HEK293 (cell line): ENCODE measurements around the gene LRIT1.

Source experiments
- CTCF ChIA-PET: fragments of 350-600 bp; formaldehyde crosslinking; extraction: SDS; loops from one replicate; lab custom pipeline; 2021; ENCODE audit warnings: antibody characterized with exemption; lab: Yijun Ruan, JAX
- POLR2A ChIA-PET: fragments of 300-600 bp; formaldehyde crosslinking; extraction: SDS; loops from one replicate; lab custom pipeline; 2020; ENCODE audit warnings: antibody characterized with exemption, inconsistent platforms; lab: Yijun Ruan, JAX
- H3K27ac ChIP-seq: fragments of 200-500 bp; sonication (Bioruptor generic); 2 replicates; pipeline ENCODE4 v1.5.1; 2014; ENCODE audit warnings: low read depth, low read length, control low read depth, inconsistent platforms; ENCODE audit errors: extremely low read depth
- H3K36me3 ChIP-seq, 2 experiments: fragments of 200-500 bp in 1 of 2; sonication (Bioruptor generic) in 1 of 2; 1 replicate in 1 of 2; 2 replicates in 1 of 2; pipeline ENCODE4 v1.5.1; 2014 to 2017; ENCODE audit warnings: inconsistent platforms in 2 of 2, low read length in 2 of 2; ENCODE audit not compliant: control insufficient read depth in 2 of 2, insufficient read depth in 1 of 2
- H3K4me1 ChIP-seq: fragments of 200-500 bp; sonication (Bioruptor generic); 2 replicates; pipeline ENCODE4 v1.5.1; 2014; ENCODE audit warnings: mild to moderate bottlenecking, low read length, inconsistent platforms; ENCODE audit not compliant: control insufficient read depth, insufficient read depth
- H3K4me3 ChIP-seq: 2 replicates; pipeline ENCODE4 v1.5.1; 2011; ENCODE audit warnings: low read depth, mild to moderate bottlenecking, control low read depth, low read length, moderate library complexity
- H3K9me3 ChIP-seq: fragments of 200-500 bp; sonication (Bioruptor generic); 2 replicates; pipeline ENCODE4 v1.5.1; 2014; ENCODE audit warnings: low read depth, low read length, inconsistent platforms; ENCODE audit not compliant: control insufficient read depth, insufficient read depth
- CTCF ChIP-seq: fragments of 450-650 bp; formaldehyde crosslinking; IDR thresholded peaks from 2 replicates; pipeline ENCODE4 v1.5.1; 2016; ENCODE audit warnings: missing biosample characterization, missing genetic modification characterization
- FEZF1 ChIP-seq: fragments of 450-650 bp; formaldehyde crosslinking; IDR thresholded peaks from 2 replicates; pipeline ENCODE4 v1.5.1; 2016; ENCODE audit warnings: missing biosample characterization, missing genetic modification characterization
- KLF8 ChIP-seq: fragments of 450-650 bp; formaldehyde crosslinking; IDR thresholded peaks from 2 replicates; pipeline ENCODE4 v1.5.1; 2016; ENCODE audit warnings: missing biosample characterization, missing genetic modification characterization
- OSR2 ChIP-seq: fragments of 450-650 bp; formaldehyde crosslinking; IDR thresholded peaks from 2 replicates; pipeline ENCODE4 v1.5.1; 2016; ENCODE audit warnings: missing biosample characterization, missing genetic modification characterization
- PRDM4 ChIP-seq: fragments of 450-650 bp; formaldehyde crosslinking; IDR thresholded peaks from 2 replicates; pipeline ENCODE4 v1.5.1; 2017; ENCODE audit warnings: missing biosample characterization, missing genetic modification characterization
- SP7 ChIP-seq: fragments of 450-650 bp; formaldehyde crosslinking; IDR thresholded peaks from 2 replicates; pipeline ENCODE4 v1.5.1; 2016; ENCODE audit warnings: missing biosample characterization, missing genetic modification characterization
- ZBTB17 ChIP-seq: fragments of 450-650 bp; formaldehyde crosslinking; IDR thresholded peaks from 2 replicates; pipeline ENCODE4 v1.5.1; 2016; ENCODE audit warnings: missing biosample characterization, missing genetic modification characterization
- ZBTB21 ChIP-seq: fragments of 450-650 bp; formaldehyde crosslinking; IDR thresholded peaks from 2 replicates; pipeline ENCODE4 v1.5.1; 2017; ENCODE audit warnings: missing biosample characterization, missing genetic modification characterization
- ZBTB7A ChIP-seq: fragments of 450-650 bp; formaldehyde crosslinking; IDR thresholded peaks from 2 replicates; pipeline ENCODE4 v1.5.1; 2016; ENCODE audit warnings: low read depth, missing biosample characterization, missing genetic modification characterization
- ZIC2 ChIP-seq: fragments of 450-650 bp; formaldehyde crosslinking; IDR thresholded peaks from 2 replicates; pipeline ENCODE4 v1.5.1; 2016; ENCODE audit warnings: missing biosample characterization, missing genetic modification characterization
- ZNF184 ChIP-seq: fragments of 450-650 bp; IDR thresholded peaks from 2 replicates; pipeline ENCODE4 v1.5.1; 2018; ENCODE audit warnings: missing biosample characterization, mild to moderate bottlenecking, missing genetic modification characterization
- ZNF202 ChIP-seq: fragments of 450-650 bp; formaldehyde crosslinking; IDR thresholded peaks from 2 replicates; pipeline ENCODE4 v1.5.1; 2016; ENCODE audit warnings: missing biosample characterization, missing genetic modification characterization, borderline replicate concordance
- ZNF211 ChIP-seq: fragments of 450-650 bp; formaldehyde crosslinking; IDR thresholded peaks from 2 replicates; pipeline ENCODE4 v1.5.1; 2016; ENCODE audit warnings: low read depth, missing biosample characterization, missing genetic modification characterization
- ZNF214 ChIP-seq: fragments of 450-650 bp; formaldehyde crosslinking; IDR thresholded peaks from 2 replicates; pipeline ENCODE4 v1.5.1; 2017; ENCODE audit warnings: missing biosample characterization, mild to moderate bottlenecking, missing genetic modification characterization, borderline replicate concordance
- ZNF239 ChIP-seq: fragments of 450-650 bp; formaldehyde crosslinking; IDR thresholded peaks from 2 replicates; pipeline ENCODE4 v1.5.1; 2016; ENCODE audit warnings: missing biosample characterization, missing genetic modification characterization
- ZNF266 ChIP-seq: fragments of 450-650 bp; formaldehyde crosslinking; IDR thresholded peaks from 2 replicates; pipeline ENCODE4 v1.5.1; 2016; ENCODE audit warnings: missing biosample characterization, missing genetic modification characterization, low read depth
- ZNF274 ChIP-seq, 2 experiments: fragments of 200-500 bp in 1 of 2; fragments of 450-650 bp in 1 of 2; sonication (Bioruptor generic) in 1 of 2; formaldehyde crosslinking in 1 of 2; IDR thresholded peaks; 2 replicates each; pipeline versions ENCODE4 v1.5.1 to v1.6.1; 2014 to 2016; ENCODE audit warnings: borderline replicate concordance in 1 of 2, inconsistent platforms in 1 of 2, low read length in 1 of 2, missing biosample characterization in 1 of 2, missing genetic modification characterization in 1 of 2
- ZNF335 ChIP-seq: fragments of 450-650 bp; formaldehyde crosslinking; conservative IDR thresholded peaks from 2 replicates; pipeline ENCODE4 v1.5.1; 2016; ENCODE audit warnings: missing biosample characterization, missing genetic modification characterization
- ZNF433 ChIP-seq: fragments of 450-650 bp; formaldehyde crosslinking; IDR thresholded peaks from 2 replicates; pipeline ENCODE4 v1.5.1; 2016; ENCODE audit warnings: missing biosample characterization, missing genetic modification characterization, low read depth
- ZNF48 ChIP-seq: fragments of 450-650 bp; formaldehyde crosslinking; IDR thresholded peaks from 2 replicates; pipeline ENCODE4 v1.5.1; 2016; ENCODE audit warnings: missing biosample characterization, missing genetic modification characterization
- ZNF510 ChIP-seq: fragments of 450-650 bp; formaldehyde crosslinking; IDR thresholded peaks from 2 replicates; pipeline ENCODE4 v1.5.1; 2018; ENCODE audit warnings: mild to moderate bottlenecking, missing genetic modification characterization, missing biosample characterization; ENCODE audit not compliant: insufficient replicate concordance
- ZNF548 ChIP-seq: fragments of 450-650 bp; formaldehyde crosslinking; IDR thresholded peaks from 2 replicates; pipeline ENCODE4 v1.5.1; 2016; ENCODE audit warnings: missing biosample characterization, missing genetic modification characterization
- ZNF555 ChIP-seq: fragments of 450-650 bp; formaldehyde crosslinking; conservative IDR thresholded peaks from 2 replicates; pipeline ENCODE4 v1.5.1; 2017; ENCODE audit warnings: missing biosample characterization, mild to moderate bottlenecking, missing genetic modification characterization, inconsistent platforms
- ZNF558 ChIP-seq: fragments of 450-650 bp; formaldehyde crosslinking; IDR thresholded peaks from 2 replicates; pipeline ENCODE4 v1.5.1; 2016; ENCODE audit warnings: missing biosample characterization, missing genetic modification characterization
- ZNF580 ChIP-seq: fragments of 450-650 bp; formaldehyde crosslinking; IDR thresholded peaks from 2 replicates; pipeline ENCODE4 v1.5.1; 2016; ENCODE audit warnings: missing biosample characterization, missing genetic modification characterization
- ZNF610 ChIP-seq: fragments of 450-650 bp; formaldehyde crosslinking; IDR thresholded peaks from 2 replicates; pipeline ENCODE4 v1.5.1; 2016; ENCODE audit warnings: missing biosample characterization, missing genetic modification characterization, borderline replicate concordance
- ZNF791 ChIP-seq: fragments of 450-650 bp; formaldehyde crosslinking; IDR thresholded peaks from 2 replicates; pipeline ENCODE4 v1.5.1; 2016; ENCODE audit warnings: missing biosample characterization, missing genetic modification characterization
- ZNF837 ChIP-seq: fragments of 450-650 bp; formaldehyde crosslinking; IDR thresholded peaks from 2 replicates; pipeline ENCODE4 v1.5.1; 2016; ENCODE audit warnings: missing biosample characterization, missing genetic modification characterization
- ZSCAN30 ChIP-seq: fragments of 450-650 bp; IDR thresholded peaks from 2 replicates; pipeline ENCODE4 v1.5.1; 2018; ENCODE audit warnings: missing biosample characterization, mild to moderate bottlenecking, missing genetic modification characterization, moderate library complexity
- ZXDB ChIP-seq: fragments of 450-650 bp; formaldehyde crosslinking; IDR thresholded peaks from 2 replicates; pipeline ENCODE4 v1.5.1; 2016; ENCODE audit warnings: missing biosample characterization, missing genetic modification characterization

LRIT1 gene

GRCh38 chr10:84204122-84204521, 37.2 kb downstream of the LRIT1 start (continued):
- TF ChIP-seq ZNF555 (no peak), ZNF48 (tag by site-specific recombination) (no peak), ZNF214 (tag by site-specific recombination) (no peak)

GRCh38 chr10:84202349-84202748, 39.0 kb downstream of the LRIT1 start:
- ChIA-PET POLR2A (no interaction called here), CTCF (interaction anchor here (5.3 kb wide), 1 partner anchor 54 kb away, joined by 55 read pairs; no protein-coding TSS in a partner anchor)
- no peaks in the 10 kb centered on the region for H3K36me3 ChIP-seq
- H3K4me3 ChIP-seq, result no peak overlapping the region
- TF ChIP-seq ZNF837 (tag by site-specific recombination) (no peak), OSR2 (no peak), CTCF (tag by site-specific recombination) (no peak), ZNF274 (IDR thresholded peaks at IDR 0.05; ENCODE audit: low read length) (no peak), ZNF274 (tag by site-specific recombination; IDR thresholded peaks at IDR 0.05; ENCODE audit: borderline replicate concordance) (no peak), ZNF184 (tag by site-specific recombination) (no peak), ZNF510 (no peak), ZSCAN30 (tag by site-specific recombination) (no peak), ZNF433 (no peak)
- H3K27ac ChIP-seq, result no peak overlapping the region
- no peaks in the 10 kb centered on the region for H3K9me3 ChIP-seq
- H3K4me1 ChIP-seq, result no peaks in the 10 kb centered on the region

GRCh38 chr10:84201682-84202081, 39.7 kb downstream of the LRIT1 start:
- CTCF ChIA-PET, result interaction anchor here (5.3 kb wide), 1 partner anchor 53 kb away, joined by 55 read pairs; no protein-coding TSS in a partner anchor
- Histone ChIP-seq H3K27ac (no peak overlapping the region), H3K9me3 (no peaks in the 10 kb centered on the region), H3K4me3 (no peak overlapping the region), H3K4me1 (no peaks in the 10 kb centered on the region), H3K36me3 (no peaks in the 10 kb centered on the region)
- POLR2A ChIA-PET, result no interaction called here
- TF ChIP-seq ZNF335 (tag by site-specific recombination) (no peak), ZNF610 (tag by site-specific recombination) (no peak), ZNF558 (tag by site-specific recombination) (no peak), ZBTB17 (no peak), ZBTB7A (no peak), ZIC2 (tag by site-specific recombination) (no peak), ZNF239 (tag by site-specific recombination) (no peak), ZXDB (tag by site-specific recombination) (no peak), KLF8 (no peak), ZNF548 (tag by site-specific recombination) (no peak)

- POLR2A ChIA-PET, result no interaction called here
- CTCF ChIA-PET, result interaction anchor here (0.8 kb wide), 1 partner anchor 57 kb away, joined by 3 read pairs; no protein-coding TSS in a partner anchor
- no peak overlapping the region for H3K4me3 ChIP-seq
- no peaks in the 10 kb centered on the region for H3K9me3 ChIP-seq
- 0 out of 2 replicates have a peak, but pooled peaks cover 3% of the 10 kb centered on the region for H3K4me1 ChIP-seq
- no peaks in the 10 kb centered on the region for H3K36me3 ChIP-seq
- H3K27ac ChIP-seq, result no peak overlapping the region
- TF ChIP-seq FEZF1 (tag by site-specific recombination), result no peak
- no peak for TF ChIP-seq ZBTB21
- TF ChIP-seq ZNF580 (tag by site-specific recombination), result no peak
- TF ChIP-seq ZNF202, result no peak
- TF ChIP-seq ZNF266 (tag by site-specific recombination), result no peak
- TF ChIP-seq ZNF791 (tag by site-specific recombination), result no peak
- no peak for TF ChIP-seq SP7 (tag by site-specific recombination)
- TF ChIP-seq PRDM4, result no peak
- no peak for TF ChIP-seq ZNF211 (tag by site-specific recombination)
- TF ChIP-seq ZNF610 (tag by site-specific recombination), result no peak
Observed at GRCh38 chr10:84201244-84201606, 40.1 kb downstream of the LRIT1 start.
